GM21381 (cell line): ENCODE measurements around the gene ASXL3.

ENCODE experiments used
- ATAC-seq: cut with Tn5 transposase; IDR thresholded peaks from one replicate; pipeline ENCODE4 v1.9.1; 2021; ENCODE audit warnings: mild to moderate bottlenecking, moderate library complexity; ENCODE audit not compliant: unreplicated experiment

The ASXL3 gene

DNA sequence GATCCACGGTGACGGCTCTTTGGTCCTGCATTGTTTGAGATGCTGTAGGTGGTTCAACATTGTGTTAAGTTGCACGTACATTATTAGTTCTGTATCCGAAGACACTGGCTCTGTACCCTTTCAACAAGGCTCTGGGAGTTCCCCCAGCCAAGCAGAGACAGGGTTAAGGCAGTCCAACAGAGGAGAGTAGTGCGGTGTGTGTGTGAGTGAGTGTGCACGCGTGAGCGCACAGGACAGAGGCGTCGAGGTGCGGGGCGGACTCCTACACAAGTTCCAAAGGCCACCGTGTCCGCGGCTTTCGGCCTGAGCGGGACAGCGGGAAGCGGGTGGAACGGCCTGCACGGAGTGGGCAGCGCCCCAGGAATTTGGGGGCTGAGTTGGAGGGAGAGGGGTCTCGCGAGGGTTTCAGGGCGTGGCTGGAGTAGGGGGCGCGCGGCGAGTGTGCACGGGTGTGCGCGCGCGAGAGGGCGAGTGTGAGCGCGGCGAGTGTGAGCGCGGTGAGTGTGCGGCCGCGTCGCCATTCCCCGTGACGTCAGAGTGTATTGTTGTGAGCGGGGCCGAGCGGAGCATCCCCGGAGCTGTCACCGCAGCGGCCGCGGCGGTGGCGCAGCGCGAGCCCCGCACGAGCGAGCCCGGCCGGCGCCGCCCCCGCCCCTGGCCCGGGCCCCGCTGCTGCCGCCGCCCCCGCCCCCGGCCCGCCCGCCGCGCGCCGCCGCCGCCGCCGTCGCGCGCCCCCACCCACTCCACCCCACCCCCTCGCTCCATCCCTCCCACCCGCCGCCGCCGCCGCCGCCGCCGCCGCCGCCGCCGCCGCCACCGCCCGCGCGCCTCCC, at the start of gene ASXL3:
Gene ASXL3, plus strand, starts transcription at position 535 of the 833 bp plus-strand sequence. CDS start 413 bp downstream, outside the sequence.
- no peak for ATAC-seq

DNA sequence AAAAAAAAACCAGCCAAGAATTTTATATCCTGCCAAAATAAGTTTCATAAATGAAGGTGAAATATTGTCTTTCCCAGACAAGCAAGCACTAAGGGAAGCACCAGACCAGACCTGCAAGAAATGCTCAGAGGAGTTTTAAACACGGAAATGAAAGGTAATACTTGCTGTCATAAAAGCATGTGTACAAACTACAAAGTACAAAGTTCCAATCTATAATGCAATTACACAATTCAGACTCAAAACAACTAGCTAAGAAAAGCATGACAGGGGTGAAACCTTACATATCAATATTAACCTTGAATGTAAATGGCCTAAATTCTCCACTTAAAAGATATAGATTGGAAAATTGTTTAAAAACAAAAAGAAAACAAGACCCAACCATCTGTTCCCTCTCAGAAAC, 45.0 kb upstream of the ASXL3 start:
- ATAC-seq, result no peak

DNA sequence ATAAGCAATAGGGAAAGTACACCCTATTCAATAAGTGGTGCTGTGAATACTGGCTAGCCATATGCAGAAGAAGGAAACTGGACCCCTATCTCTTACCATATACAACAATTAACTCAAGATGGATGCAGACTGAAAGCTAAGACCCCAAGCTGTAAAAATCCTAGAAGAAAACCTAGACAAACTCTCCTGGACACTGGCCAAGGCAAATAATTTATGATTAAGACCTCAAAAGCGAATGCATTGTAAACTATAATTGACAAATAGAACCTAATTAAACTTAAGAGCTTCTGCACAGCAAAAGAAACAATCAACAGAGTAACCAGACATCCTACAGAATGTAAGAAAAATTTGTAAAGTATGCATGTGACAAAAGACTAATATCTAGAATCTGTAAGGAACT, 41.1 kb upstream of the ASXL3 start:
- no peak for ATAC-seq

DNA sequence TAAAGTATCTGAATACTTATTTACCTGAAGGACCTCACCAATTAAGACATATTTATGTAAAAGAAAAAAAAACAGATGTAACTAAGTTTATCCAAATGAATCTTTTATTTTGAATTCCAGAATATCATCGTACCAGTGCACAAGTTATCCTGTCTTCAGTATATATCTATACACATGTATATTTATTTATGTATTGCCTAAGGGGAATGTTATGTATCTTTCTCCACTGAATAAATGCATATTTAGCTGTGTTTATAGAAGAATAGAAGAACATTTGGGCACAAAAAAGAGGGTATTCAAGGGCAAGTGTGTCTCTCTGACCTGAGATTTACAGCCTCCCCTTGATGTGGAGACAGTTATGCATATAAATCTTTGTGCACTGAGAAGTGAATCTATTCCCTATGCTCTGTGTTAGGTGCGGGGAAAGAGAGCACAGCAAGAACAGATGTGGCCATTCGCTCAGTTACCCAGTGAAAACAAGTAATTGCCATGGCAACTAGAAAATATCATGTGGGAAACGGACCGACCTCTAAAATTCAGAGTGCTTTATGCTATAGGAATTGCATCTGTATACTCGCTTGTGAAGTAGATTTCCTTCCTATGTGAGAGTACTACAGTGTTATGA, 39.5 kb upstream of the ASXL3 start:
- no peak for ATAC-seq

DNA sequence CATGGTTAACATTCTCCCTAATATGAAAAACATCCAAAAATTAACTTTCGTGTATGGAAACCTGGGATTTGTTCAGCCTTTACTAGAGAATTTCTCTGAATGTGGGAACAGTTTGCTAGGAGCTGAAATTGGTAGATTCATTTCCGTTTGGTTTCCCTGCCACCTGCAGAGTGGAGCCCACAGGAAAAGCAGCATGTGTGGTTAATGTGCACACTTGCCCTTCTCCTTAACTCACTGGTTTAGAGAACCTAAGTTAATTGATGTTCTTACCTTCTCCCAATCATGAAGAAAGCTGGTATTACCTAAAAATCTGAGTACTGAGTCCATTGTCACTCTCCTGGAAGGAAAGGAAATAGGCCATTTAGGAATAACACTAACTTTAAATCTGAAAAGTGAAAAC, 37.6 kb upstream of the ASXL3 start:
- no peak for ATAC-seq

DNA sequence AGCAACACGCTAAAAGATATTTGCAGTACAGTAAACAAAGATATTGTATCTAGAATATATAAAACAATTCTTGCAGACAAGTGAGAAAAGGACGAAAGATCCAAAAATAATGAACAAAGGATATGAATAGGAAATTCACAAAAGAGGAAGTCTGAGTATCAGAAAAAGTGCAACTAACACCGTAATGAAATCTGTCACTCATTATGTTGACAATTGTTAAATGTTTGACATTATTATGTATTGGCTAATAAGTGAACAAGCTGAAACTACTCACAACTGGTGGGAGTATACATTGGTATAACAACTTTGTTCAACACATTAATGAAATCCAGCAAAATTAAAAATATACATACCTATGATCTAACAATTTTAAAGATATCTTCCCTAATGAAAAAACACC, 36.7 kb upstream of the ASXL3 start:
- no peak for ATAC-seq

DNA sequence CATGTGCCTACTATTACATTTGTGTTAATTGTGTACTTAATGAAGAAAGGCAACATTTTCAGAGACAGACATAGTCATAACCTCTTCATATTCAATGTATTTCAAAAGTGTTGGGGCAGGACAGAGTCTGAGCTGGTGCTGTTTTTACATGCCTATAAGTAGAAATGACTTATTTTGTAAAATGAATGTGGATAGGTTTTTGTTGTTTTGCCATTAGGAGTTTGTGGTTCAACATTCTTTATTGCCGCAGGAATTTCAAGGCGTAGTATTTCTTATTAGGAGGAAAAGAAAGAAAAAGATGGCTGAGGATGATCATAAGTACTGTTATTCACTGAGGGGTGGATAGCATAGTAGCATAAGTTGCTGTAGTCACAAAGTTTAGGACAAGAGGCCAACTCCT, 21.2 kb upstream of the ASXL3 start:
- no peak for ATAC-seq

DNA sequence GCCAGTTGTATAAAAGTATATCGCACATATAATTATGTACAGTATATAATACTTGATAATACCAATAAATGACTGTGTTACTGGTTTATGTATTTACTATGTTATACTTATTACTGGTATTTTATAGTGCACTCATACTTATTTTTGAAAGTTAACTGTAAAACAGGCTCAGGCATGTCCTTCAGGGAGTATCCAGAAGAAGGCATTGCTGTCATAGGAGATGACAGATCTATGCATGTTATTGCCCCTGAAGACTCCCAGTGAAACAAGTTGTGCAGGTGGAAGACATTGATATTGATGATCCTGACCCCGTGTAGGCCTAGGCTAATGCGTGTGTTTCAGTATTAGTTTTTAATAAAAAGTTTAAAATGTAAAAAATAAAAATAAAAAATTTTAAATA, 20.3 kb upstream of the ASXL3 start:
- no peak for ATAC-seq

DNA sequence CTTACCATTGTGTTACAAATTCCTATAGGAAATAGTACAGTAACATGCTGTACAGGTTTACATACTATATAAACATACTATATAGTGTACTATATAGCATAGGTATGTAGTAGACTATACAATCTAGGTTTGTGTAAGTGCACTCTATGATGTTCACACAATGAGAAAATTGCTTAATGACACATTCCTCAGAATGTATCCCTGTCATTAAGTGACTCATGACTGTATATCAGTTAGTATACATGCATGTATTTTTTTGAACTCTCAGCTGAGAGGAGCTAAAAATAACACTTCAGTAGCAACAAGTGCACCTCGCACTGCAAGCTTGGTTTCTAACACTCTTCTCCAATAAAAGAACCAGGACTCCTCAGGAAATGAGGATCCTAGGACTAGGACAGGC, 19.5 kb upstream of the ASXL3 start:
- ATAC-seq, result no peak

DNA sequence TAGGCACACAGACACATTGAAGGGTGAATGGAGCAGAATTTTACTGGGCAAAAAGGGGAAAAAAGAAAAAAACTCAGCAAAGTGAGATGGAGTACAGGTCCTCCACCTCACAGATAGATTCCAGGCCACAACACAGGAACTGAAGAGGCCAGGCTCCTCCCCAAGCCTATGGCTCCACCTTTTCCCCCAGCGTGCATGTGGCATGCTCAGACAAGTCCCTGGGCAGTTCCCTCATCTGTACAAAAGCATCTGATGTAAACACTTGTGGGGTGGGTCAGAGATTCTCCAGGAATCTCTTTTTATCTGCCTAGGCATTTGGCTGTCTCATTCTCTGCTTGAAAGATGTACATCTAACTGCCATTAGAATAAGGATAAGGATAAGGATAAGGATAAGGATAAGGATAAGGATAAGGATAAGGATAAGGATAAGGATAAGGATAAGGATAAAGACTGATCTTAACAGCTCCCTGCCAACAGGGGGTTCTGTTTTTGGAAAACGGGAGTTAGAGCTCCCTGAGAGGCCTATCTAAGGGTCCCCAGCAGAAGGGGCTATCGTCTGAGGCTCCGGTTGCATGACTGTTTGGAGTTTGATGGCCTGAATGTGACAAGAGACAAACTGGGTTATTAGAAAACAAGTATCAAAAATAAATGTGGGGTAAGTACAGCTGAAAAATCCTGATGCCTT, 17.2 kb upstream of the ASXL3 start:
- ATAC-seq, result no peak

DNA sequence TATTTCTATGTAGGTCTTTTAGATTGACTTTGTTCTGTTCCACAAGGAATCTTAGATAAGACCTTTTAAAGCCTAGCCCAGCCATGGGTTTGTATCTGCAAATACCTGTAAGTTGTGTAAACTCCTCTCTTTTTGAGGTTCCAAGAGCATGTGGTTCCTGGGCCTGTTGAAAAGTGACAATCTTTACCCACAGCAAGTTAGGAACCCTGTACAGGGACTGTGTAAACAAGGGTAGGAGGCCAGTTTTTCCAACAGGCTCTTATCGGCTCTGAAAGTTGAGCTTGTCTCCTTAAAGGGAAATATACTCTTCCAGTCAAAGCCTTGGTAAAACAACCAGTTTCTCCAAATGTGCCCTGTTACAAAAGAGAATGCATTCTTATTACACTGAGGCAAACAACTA, 15.3 kb upstream of the ASXL3 start:
- no peak for ATAC-seq

DNA sequence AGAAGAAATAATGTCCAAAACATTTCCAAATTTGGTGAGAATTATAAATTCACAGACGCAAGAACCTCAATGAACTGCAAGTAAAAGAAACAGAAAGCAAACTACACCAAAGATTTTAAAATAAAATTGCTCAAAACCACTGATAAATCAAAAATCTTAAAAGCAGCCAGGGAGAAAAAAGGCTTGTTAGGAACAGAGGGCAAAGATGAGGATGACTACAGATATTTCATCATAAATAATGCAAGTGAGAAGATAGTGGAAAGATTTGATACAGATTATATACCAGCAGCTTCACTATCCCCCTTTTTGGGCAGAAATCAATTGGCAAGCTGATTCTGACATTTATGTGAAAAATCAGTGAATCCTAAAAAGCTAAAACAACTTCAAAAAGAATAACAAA, 10.3 kb upstream of the ASXL3 start:
- no peak for ATAC-seq

DNA sequence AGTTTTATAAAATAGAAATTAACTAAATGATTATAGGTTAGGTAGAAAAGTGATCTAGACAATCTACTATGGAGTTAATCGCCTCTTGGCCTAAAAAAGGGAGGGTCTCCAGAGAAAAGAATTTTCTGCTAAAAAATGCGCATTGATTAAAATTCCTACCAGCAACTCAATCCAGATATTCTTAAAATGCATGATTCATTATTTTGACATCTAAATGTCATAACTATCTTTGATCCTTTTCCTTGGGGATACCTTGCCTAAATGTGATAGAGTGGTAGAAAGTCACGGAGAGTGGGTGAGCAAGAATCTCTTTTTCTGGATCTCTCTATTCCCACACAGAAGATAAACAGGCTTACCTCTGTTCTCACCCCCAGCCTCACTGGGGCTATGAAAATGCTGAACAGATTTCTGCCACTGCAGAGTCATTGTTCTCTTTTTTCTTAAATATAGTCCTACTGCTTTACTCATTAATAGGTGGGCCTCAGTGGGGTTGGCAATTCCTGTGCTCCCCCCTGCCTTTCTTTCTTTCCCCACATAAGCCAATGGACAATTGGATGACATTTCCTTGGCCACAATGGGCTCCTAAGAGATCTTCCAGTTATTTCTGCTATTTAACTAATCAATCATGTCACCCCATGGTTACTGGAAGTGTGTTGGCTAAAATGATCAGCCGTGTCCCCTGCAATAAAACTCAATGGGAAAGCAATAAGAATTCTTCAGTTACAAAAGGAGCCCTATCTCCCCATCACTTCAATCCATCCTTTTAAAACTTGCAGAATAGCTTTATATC, 5.8 kb upstream of the ASXL3 start:
- ATAC-seq, result no peak

DNA sequence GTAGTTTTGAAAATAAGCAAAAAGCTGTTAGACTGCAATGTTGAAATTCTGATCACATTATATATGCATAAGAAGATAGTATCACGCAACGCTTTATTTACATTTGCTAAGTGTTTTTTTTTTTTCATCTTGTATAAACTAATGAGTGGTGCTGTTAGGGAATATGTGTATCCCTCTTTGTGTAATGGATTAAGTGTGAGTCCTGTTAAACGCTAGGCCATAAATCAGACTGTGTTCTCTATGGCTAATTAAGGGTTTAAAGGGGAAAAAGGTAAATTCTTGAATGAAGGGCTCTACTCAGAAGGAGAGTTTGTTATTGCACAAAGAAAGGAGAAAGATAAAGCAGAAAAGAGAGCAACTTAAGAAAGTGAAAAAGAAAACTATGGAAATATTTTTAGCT, 4.8 kb upstream of the ASXL3 start:
- no peak for ATAC-seq

DNA sequence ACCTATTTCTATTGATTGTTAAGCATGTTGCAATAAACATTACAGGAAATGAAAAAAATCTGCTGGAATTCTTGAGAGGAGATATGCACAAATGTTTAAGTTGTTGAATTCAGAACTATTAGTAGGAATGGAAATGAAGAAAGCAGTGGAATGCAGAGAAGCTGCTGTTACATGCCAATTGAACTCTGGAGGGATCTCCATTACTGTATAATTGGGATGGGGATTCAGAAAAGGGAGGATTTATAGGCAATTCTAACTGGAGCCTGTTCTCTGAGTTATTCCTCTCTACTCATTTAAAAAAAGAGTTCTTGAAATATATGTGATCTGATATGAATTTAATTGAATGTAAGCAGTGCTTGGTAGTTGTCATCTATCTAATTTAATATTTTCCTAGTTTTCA, 2.6 kb upstream of the ASXL3 start:
- ATAC-seq, result no peak

DNA sequence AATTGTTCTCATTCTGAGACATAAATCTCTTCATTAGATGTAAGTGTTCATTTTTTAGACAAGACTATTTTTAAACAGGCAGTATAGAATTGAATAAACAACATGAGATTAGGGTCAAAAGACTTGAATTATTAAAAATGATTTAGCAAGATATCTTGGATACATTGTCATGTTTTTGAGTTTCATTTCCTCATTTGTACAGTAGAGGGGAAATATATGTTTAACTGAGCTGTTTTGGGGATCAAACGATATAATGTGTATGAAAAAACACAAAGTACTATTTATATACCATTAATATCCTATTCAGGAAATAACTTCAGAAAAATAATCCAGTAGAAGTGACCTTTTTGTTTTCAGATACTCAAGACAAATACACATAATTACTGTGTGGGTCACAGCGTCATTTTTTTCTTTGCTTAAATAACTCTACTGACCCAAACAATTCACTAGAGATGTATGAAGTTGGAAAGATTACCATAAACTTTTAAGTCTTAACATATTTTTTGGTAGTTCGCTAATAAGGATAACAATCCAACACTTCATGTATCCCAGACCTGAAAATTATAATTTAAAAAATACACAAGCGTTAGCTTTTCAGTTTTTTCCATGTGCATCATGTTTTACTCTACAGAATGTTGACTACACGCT, 896 bp upstream of the ASXL3 start:
- ATAC-seq, result no peak

DNA sequence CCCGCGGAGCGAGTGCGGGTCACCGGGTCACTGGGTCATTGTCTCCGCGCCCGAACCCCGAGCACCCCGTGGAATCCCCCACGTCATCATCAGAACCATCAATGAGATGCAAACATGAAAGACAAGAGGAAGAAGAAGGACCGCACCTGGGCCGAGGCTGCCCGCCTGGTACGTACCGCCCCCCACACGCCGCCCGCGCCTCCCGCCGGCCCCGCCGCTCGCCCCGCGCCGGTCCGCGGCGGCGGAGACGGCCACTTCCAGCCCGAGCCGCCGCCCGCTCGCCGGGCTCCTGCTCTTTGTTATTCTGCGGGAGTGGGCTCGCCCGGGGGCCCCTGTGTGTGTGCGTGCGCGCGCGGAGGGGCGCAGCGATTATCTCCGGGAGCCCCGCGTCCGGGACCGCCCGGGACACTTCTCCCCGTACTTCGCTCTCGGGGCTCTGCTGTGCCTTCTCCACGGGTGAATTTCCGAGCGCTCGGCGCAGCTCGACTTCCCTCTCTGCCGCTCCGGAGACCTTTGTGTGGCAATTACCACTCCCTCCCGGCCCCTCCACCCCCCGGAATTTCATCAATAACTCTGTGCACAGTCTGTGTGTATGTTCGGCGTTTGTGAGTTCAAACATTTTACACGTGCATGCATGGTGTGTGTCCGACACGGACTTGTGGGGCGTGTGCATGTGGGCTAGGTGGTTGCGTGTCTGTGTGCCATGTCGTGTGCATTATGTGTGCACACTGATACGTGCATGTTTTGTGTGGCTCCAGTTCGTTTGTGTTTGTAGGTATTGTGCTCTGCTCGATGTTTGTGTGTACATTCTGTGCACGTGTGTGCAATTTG, 714 bp downstream of the ASXL3 start:
- no peak for ATAC-seq

DNA sequence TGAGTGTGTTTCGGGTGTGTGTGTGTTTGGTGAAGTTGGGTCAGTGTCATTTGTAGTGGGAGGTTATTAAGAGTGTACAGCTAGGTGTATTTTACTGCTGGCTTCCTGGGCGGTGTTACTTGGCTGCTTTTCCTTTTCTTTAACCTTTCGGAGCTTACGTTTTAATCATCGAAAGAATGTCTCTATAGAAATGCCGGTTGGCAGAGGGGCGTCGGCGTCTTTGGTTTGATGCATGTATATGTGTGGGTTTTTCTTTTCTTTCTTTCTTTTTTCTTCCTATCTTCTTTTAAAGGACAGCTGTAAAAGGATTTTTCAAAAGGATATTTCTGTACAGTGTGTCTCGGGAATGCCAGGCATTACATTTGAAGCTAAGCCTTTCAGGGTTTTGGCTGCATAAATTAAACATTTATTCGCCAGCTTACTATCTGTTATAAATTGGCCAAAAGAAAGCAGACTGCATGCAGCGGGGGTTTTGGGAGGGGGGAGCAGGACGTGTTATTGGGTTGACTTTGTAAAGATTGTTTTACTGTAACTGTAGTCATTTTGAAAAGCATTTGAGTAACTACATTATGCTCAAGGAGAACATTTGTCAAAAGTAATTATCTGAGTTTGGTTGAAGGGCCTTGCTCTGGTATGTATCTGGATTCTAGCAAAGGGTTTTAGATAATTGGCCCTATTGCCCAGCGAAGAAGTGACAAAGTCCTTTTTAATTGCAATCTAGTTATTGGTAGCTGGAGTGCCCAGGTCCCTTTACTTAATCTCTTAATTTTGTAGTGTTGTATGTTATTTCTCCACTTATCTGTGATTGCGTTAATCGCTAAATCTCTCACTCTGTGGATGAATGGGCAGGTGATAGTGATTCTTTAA, 1.6 kb downstream of the ASXL3 start:
- no peak for ATAC-seq

DNA sequence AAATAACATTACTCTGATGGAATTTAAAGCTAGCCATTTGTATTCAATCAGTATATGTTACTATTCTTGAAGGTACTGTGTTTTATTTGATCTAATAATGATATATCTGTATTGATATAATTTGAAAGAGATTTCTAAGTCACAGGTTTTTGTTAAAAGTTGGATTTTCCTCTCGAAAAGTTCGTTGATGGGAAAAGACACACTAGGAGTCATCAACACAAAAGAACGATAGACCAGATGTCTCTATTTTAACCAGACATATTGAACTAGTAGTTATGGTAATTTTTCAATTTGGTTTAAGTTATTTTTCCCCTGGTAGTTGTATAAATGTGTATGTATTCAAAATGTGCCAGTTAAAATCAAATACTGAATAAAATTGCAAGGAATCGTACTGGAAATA, 2.5 kb downstream of the ASXL3 start:
- ATAC-seq, result no peak
